ENCODE data around the gene HIPK1.
"Not testable (repeated sequence)": the region's sequence is repeated elsewhere in the genome, so short reads cannot be mapped to it uniquely, and the experiment has no call there.

HIPK1 gene

GRCh38 chr1:113943028-113943811 is 14.1 kb downstream of the HIPK1 start:
- no peak for DNase-seq (ENCODE audit: low read depth in 2 of 2)

DNA sequence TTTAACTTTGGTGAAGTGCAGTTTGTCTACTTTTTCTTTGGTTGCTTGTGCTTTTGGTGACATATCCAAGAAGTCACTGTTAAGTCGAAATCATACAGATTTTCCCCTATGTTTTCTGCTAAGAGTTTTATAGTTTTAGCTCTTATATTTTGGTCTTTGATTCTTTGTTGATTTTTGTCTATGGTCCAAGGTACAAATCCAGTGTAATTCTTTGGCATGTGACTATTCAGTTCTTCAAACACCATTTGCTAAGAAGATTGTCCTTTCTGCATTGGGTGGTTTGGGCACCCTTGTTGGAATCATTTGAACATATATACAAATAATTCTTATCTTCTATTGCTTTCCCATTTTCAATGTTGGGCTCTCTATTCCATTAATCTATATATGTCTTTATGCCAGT is 16.2 kb downstream of the HIPK1 start:
- DNase-seq (ENCODE audit: low read depth in 2 of 2) = no peak

DNA sequence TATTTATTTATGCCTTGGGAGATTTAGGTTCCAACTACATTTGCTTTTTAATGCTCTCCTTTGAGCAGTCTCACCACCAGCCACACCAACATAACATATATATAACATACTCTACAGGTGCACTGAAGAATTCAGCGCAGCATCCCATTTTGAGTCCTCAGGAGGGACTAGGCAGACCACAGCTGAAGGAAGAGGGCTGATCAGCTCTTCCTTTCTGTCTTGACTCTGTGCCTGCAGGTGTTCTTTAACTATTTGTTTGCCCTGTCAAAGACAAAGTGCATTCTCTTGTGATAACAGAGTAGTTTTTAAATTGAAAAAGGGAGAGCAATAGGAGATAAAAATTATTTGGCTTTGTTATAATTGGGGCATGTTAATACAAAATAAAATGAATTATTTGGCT is 17.0 kb downstream of the HIPK1 start:
- no peak for DNase-seq (ENCODE audit: low read depth in 2 of 2)

DNA sequence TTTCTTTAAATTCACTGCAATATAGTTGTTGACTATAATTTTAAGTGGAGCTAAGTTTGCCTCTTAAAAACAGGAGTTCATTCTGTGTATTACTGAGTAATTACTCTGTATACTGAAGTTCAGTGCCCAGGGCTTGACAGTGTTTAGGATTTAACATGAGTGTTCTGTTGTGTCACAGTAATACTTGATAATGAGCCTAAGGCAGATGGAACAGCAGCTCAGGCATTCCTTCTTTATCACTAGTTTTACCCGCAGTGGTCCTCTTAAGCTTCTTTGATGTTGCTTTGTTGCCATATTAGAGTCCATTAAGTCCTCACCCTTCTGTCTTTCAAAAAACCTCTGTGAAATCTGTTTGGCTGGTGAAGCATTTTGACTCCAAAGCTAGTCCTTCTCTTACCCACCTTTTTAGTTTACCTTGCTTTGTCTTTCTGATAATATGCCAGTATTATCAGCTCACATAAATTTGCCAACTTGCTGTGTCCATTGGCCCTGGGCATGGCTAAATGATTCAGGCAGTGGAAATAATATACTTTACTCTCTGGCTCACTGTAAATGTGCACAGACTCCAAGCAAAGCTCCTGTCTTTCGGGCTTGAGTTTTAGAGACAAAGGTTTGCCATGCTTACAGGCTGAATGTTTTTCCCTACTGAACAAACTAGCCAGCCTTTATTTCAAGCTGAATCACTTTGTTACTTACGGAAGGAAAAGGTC is 17.7 kb downstream of the HIPK1 start:
- DNase-seq (ENCODE audit: low read depth in 2 of 2) = no peak

DNA sequence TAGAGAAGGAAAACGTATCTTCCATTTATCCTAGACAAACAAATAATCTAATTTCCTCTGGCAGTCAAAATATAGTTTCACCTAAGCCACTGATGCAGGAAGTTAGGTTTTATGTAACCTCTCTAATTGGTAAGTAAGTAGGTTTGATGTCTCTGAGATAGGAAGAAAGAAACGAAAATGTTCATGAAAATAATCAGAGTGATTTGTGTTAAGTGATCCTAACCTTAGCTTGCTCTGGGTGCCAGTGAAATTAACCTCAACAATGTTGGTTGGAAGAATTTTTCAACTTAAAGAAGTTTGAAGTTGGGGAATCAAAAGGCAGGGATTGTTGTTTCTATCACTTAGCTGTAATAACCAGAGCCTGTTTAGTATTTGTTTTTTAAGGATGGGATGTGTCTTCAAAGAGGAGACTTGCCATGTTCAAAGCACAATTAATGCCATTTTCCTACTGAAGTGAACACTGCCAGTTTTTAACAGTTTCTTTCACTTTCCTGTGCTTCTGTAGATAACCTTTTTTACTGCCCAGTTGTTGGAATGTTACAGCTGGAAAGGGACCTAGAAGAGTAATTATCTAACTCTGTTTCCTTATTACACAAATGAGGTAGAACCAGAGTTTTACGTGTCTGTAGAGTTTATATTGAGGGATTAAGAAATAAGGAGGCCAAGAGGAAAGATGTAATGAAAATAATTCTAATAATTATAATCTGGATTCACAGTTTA is 18.4 kb downstream of the HIPK1 start:
- DNase-seq (ENCODE audit: low read depth in 2 of 2) = no peak

DNA sequence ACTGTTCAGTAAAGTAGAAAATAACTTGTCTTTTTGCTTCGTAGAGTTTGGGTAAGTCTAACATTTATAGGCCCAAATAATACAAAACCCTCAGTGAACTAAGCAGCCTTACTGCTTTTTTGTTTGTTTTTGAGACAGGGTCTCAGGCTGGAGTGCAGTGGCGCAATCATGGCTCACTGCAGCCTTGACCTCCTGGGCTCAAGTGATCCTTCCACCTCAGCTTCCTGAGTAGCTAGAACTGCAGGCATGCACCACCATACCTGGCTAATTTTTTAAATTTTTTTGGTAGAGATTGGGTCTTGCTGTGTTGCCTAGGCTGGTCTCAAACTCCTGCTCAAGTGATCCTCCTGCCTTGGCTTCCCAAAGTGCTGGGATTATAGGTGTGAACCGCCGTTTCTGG is 19.0 kb downstream of the HIPK1 start:
- DNase-seq (ENCODE audit: low read depth in 2 of 2) = not testable (repeated sequence)

DNA sequence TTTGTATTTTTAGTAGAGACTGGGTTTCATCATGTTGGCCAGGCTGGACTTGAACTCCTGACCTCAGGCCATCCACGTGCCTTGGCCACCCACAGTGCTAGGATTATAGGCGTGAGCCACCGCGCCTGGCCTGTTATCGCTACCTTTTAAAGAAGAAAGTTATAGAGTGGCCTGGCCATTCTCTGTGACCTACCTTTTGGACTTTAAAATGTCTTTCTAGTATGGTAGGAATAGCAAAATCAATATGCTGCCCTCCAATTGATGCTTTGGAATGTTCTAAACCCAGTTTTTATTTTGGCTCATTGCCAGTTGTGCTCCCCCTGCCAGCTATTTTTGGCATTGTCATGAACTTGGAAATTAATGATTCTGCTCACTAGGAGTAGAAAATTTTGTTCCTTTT is 19.9 kb downstream of the HIPK1 start:
- no peak for DNase-seq (ENCODE audit: low read depth in 2 of 2)

GRCh38 chr1:113950908-113951307 is 21.8 kb downstream of the HIPK1 start:
- DNase-seq (ENCODE audit: low read depth in 2 of 2) = no peak

DNA sequence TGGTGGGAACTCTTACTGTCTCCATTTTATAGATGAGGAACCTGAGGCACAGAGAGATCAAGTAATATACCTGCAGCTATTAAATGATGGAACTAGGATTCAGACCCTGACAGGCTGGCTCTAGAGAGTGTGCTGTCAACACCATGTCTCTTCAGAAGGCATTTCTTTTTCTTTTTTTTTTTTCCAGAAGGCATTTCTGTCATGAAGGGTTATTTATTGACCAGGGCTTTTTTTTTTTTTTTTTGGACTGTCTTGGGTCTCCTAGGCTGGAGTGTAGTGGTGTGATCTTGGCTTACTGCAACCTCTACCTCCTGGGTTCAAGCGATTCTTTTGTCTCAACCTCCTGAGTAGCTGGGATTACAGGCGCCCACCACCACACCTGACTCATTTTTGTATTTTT is 22.6 kb downstream of the HIPK1 start:
- no peak for DNase-seq (ENCODE audit: low read depth in 2 of 2)

GRCh38 chr1:113957984-113958383 is 28.9 kb downstream of the HIPK1 start:
- DNase-seq (ENCODE audit: low read depth in 2 of 2) = no peak

- no peak for DNase-seq (ENCODE audit: low read depth in 2 of 2)
Observed at GRCh38 chr1:113958691-113959090, 29.6 kb downstream of the HIPK1 start.

GRCh38 chr1:113963281-113963906 is 34.3 kb downstream of the HIPK1 start:
- no peak for DNase-seq (ENCODE audit: low read depth in 2 of 2)

GRCh38 chr1:113965703-113966412 is 36.7 kb downstream of the HIPK1 start:
- DNase-seq (ENCODE audit: low read depth in 2 of 2) = no peak

DNA sequence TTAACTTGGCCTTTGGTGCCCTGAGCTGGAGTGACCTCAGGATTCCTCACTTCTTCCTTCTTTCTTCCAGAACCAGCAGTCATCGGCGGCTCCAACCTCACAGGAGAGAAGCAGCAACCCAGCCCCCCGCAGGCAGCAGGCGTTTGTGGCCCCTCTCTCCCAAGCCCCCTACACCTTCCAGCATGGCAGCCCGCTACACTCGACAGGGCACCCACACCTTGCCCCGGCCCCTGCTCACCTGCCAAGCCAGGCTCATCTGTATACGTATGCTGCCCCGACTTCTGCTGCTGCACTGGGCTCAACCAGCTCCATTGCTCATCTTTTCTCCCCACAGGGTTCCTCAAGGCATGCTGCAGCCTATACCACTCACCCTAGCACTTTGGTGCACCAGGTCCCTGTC is 43.8 kb downstream of the HIPK1 start:
- DNase-seq (ENCODE audit: low read depth in 2 of 2) = no peak

DNA sequence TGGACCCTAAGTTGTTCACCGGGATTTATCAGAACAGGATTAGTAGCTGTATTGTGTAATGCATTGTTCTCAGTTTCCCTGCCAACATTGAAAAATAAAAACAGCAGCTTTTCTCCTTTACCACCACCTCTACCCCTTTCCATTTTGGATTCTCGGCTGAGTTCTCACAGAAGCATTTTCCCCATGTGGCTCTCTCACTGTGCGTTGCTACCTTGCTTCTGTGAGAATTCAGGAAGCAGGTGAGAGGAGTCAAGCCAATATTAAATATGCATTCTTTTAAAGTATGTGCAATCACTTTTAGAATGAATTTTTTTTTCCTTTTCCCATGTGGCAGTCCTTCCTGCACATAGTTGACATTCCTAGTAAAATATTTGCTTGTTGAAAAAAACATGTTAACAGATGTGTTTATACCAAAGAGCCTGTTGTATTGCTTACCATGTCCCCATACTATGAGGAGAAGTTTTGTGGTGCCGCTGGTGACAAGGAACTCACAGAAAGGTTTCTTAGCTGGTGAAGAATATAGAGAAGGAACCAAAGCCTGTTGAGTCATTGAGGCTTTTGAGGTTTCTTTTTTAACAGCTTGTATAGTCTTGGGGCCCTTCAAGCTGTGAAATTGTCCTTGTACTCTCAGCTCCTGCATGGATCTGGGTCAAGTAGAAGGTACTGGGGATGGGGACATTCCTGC is 46.2 kb downstream of the HIPK1 start:
- DNase-seq (ENCODE audit: low read depth in 2 of 2) = no peak

DNA sequence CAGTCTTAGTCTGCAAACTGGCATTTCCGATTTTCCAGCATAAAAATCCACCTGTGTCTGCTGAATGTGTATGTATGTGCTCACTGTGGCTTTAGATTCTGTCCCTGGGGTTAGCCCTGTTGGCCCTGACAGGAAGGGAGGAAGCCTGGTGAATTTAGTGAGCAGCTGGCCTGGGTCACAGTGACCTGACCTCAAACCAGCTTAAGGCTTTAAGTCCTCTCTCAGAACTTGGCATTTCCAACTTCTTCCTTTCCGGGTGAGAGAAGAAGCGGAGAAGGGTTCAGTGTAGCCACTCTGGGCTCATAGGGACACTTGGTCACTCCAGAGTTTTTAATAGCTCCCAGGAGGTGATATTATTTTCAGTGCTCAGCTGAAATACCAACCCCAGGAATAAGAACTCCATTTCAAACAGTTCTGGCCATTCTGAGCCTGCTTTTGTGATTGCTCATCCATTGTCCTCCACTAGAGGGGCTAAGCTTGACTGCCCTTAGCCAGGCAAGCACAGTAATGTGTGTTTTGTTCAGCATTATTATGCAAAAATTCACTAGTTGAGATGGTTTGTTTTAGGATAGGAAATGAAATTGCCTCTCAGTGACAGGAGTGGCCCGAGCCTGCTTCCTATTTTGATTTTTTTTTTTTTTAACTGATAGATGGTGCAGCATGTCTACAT is 47.6 kb downstream of the HIPK1 start:
- DNase-seq (ENCODE audit: low read depth in 2 of 2) = no peak

GRCh38 chr1:113977906-113978305 is 48.8 kb downstream of the HIPK1 start:
- no peak for DNase-seq (ENCODE audit: low read depth in 2 of 2)

DNA sequence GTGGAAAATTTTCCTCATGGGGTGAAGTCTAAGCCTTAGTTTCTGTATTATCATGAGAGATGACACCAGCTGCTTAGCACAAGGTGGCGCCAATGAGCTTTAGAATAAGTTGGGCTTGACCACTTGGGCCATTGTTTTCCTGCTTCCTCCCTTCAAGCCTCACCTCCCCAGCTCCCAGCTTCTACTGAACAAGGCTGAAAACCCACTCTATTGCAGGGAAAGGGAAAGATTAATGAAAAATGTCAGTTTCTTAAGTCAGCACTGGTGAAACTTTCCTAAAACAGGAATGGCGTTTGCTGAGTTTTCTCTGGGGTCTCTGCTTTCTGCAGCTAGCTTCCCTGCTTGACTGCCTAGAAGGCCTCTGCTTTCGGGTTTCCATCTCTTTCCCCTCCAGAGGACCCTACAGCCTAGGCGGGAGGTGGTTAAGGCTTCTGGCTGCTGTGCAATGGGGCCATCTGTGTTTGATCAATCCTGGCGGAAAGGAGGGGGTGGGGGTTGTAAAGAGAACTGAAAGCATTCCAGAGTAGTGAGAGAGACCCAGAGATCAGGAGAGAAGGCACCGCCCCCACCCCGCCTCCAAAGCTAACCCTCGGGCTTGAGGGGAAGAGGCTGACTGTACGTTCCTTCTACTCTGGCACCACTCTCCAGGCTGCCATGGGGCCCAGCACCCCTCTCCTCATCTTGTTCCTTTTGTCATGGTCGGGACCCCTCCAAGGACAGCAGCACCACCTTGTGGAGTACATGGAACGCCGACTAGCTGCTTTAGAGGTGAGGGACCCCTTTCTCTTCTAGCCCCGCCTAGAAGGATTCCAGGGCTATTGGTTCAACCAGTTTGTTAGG is 50.0 kb downstream of the HIPK1 start, which contains the start of gene OLFML3:
Gene OLFML3, plus strand, starts transcription at position 612 of the 840 bp plus-strand sequence. Its CDS starts 43 bp downstream, at position 655.
- peak; percentile 32 to 45 for DNase-seq (ENCODE audit: low read depth in 2 of 2)

- no peak for DNase-seq (ENCODE audit: low read depth in 2 of 2)
Observed at GRCh38 chr1:113980110-113980509, 51.0 kb downstream of the HIPK1 start.
